ENCODE results near the gene ARHGEF16.

ARHGEF16 gene

DNA sequence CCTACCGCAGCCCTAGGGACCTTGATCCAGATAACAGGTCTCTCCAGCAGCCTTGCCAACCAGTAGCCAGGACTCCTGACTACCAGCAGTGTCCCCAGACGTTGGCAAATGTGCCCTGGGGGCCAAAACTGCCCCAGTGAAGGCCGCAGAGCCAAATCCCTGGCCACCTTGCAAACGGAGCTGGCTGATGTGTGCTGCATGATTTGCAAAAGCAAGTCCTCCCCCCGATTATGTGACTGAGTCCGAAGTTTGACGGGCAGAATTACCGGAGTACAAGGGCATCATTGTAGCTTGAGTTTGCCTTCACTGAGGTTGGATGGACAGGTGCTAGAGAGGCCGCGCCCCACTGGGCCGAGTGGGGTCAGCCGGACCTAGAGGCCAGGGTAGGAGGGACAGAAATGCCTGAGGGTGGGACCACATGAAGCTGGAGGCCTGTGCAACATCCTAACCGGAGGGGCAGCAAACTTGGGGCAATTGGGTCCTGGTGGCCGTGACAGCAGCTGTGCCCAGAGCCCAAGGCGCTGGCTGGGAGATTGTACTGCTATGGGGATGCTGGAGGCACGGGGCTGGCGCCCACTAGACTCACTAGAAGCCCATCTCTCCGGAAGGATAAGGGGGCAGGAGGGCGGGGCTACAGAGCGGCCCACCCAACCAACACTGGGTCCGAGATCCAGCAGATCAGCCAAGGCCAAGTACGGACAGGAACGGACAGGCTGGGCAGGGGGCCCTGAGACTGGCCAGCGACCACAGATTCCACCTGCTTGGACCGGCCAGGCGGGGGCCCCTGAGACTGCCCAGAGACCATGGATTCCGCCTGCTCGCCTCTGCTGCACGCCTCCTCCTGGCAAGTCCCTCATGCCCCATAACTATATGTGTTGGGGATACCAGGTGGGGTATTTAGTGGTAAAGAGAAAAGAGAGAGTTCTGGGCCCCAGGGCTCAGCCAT, 2.8 kb downstream of the ARHGEF16 start:
- TF ChIP-seq, protein P1, sequence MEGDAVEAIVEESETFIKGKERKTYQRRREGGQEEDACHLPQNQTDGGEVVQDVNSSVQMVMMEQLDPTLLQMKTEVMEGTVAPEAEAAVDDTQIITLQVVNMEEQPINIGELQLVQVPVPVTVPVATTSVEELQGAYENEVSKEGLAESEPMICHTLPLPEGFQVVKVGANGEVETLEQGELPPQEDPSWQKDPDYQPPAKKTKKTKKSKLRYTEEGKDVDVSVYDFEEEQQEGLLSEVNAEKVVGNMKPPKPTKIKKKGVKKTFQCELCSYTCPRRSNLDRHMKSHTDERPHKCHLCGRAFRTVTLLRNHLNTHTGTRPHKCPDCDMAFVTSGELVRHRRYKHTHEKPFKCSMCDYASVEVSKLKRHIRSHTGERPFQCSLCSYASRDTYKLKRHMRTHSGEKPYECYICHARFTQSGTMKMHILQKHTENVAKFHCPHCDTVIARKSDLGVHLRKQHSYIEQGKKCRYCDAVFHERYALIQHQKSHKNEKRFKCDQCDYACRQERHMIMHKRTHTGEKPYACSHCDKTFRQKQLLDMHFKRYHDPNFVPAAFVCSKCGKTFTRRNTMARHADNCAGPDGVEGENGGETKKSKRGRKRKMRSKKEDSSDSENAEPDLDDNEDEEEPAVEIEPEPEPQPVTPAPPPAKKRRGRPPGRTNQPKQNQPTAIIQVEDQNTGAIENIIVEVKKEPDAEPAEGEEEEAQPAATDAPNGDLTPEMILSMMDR (IDR thresholded peaks at IDR 0.05; ENCODE audit: low read depth, low read length, missing control alignments), result no peak
- DNase-seq (ENCODE audit: extremely low read depth, low read depth), result no peak
- no peak overlapping the region for H3K4me3 ChIP-seq (replicated peaks; ENCODE audit: low read depth, low read length)

DNA sequence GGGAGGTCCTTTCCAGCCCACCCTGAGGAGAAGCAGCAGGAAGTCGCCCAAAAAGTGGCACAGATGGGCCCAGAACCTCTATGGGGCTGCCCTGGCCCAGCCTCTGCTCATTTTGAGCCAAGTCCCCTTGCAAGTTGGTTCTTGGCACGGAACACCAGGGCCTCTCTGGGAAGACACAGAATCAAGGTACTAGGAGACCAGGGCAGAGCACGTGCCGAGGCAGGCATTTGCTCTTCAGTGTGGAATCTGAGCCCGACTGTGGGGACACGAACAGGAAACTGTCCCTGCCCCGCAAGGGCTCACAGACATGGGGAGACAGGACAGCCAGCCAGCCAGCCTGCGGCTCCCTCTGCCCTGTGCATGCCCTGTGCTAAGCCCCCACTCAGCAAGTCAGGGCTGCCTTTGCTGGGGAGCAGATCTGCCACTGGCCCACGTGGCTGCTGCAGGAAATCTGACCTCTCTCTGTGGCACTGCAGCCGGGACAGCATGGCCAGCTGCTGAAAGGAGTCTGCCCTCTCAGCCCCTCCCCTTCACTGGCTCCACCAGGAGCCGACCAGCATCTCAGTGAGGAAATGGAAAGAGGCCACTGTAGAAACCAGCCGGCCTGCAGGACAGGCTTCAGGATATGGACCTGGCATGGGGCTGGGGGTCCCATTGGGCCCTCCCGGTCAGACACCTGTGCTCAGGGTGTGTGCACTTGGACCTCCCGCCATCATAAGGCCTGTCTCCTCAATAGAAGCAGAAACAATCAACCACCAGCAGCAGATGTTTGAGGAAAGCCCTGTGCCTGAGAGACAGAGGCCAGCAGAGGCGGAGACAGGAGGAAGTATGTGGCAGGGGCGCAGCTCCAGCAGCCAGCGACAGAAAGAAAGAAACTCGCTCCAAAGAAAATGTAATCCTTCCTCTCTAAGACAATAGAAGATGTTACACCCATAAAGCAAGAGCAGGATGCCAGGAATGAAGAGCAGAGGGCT, 3.7 kb downstream of the ARHGEF16 start:
- H3K4me3 ChIP-seq (replicated peaks; ENCODE audit: low read depth, low read length), result no peak overlapping the region
- DNase-seq (ENCODE audit: extremely low read depth, low read depth), result no peak
- TF ChIP-seq, protein P1 (IDR thresholded peaks at IDR 0.05; ENCODE audit: low read depth, low read length, missing control alignments), result no peak

DNA sequence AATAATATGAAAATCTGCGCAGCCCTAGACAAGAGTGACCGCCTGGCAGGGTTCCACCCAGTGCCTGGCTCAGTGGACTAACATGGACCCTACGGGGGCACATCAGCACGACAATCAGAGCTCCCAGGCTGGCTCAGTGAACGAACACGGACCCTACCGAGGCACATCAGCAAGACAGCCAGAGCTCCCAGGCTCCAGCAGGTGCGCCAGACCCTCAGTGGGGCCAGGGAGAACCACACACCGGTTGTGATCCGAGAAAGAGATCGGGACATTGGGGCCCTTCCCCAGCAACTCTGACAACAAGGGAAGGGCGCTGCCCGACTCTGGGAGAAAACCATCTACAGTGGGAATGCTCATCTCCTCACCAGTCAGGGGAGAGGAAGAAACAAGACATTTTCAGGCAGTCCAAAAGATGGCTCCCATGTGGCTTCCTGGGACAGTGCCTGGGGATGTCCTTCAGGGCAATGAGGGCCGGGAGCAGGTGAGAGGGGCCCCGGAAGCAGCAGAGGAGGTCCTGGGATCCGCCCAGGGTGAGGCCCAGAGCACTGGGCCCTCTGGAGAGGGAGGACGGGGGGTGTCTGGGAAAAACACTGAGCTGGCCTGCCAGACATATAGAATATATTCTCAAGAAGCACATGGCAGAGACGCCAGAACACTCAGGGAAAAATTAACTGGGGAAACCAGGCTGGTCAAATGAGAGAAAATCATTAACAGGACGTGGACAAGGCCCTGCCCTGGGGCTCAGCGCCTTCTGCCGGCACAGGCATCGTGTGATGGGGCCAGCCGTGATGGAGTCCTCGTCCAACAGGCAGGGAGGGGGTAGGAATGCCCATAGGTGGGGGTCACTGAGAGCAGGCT, 4.8 kb downstream of the ARHGEF16 start:
- no peak overlapping the region for H3K4me3 ChIP-seq (replicated peaks; ENCODE audit: low read depth, low read length)
- no peak for DNase-seq (ENCODE audit: extremely low read depth, low read depth)

DNA sequence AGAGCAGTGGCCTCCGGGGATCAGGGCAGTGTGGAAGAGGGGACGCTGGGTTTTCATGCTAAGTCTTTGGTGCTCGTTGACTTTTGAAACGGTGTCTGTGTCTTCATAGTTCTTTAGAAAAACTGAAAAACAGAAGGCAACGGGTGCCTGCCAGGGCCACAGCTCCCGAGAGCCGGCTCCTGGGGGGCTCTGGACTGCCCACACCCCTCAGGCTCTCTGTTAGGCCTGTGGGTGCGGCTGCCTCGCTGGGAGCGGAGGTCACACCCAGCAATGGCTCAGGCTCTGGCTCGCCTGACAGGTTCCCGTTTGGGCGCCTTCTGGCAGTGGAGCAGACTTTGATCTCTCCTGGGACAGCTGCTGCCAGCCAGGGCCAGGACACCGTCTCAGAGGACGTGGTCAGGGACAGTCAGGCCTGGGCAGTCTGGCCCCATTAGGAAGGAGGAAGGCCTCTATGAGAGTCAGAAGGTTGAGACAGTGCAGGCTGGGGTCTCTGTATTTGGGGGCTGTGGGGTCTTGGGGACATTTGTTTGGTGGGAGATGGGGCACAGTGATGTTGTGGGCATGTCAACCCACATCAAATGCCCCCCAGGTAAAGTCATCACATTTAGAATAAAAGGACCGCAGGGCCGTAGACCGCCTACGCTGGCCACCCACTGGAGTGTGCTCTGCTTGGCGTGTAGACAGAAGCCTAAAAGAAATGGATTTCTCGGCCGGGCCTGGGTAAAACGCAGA, 5.6 kb downstream of the ARHGEF16 start:
- TF ChIP-seq, protein P1 (IDR thresholded peaks at IDR 0.05; ENCODE audit: low read depth, low read length, missing control alignments), result no peak
- DNase-seq (ENCODE audit: extremely low read depth, low read depth), result no peak
- H3K4me3 ChIP-seq (replicated peaks; ENCODE audit: low read depth, low read length), result no peak overlapping the region

More for the DNA sequence above, 4.8 kb downstream of the ARHGEF16 start:
- TF ChIP-seq, protein P1 (IDR thresholded peaks at IDR 0.05; ENCODE audit: low read depth, low read length, missing control alignments), result no peak

DNA sequence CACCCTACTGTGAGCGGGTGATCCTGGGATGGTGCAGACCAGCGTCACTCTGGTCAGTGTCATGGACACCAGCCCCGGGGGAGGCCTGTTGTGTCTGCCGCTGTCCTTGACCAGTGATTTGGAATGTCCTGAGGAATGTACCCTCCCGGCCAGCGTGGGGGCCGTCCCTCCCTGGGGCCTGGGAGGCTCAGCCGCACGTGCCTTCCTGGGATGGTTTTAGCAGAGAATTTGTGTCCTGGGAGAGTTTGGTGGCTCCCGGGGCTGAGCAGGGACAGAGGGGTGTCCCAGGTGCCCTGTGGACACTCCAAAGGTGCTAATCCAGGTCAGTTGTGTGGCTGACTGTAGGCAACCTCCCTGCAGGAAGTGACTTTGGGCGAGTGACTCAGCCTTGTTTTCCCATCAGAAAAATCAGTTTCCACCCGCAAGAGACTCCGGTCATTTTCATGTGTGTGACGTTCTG, 6.2 kb downstream of the ARHGEF16 start:
- TF ChIP-seq, protein P1 (IDR thresholded peaks at IDR 0.05; ENCODE audit: low read depth, low read length, missing control alignments), result no peak
- H3K4me3 ChIP-seq (replicated peaks; ENCODE audit: low read depth, low read length), result no peak overlapping the region
- DNase-seq (ENCODE audit: extremely low read depth, low read depth), result no peak
